HG02610 (cell line): ENCODE measurements around the gene GPR85.
A peak's percentile ranks its signal among the peaks of the same experiment; 100 is the strongest.
"Not testable (repeated sequence)": the region's sequence is repeated elsewhere in the genome, so short reads cannot be mapped to it uniquely, and the experiment has no call there.

Experiments used
- ATAC-seq: cut with Tn5 transposase; IDR thresholded peaks from one replicate; pipeline ENCODE4 v1.9.1; 2021; ENCODE audit warnings: mild to moderate bottlenecking, moderate library complexity; ENCODE audit not compliant: unreplicated experiment

The GPR85 gene

DNA sequence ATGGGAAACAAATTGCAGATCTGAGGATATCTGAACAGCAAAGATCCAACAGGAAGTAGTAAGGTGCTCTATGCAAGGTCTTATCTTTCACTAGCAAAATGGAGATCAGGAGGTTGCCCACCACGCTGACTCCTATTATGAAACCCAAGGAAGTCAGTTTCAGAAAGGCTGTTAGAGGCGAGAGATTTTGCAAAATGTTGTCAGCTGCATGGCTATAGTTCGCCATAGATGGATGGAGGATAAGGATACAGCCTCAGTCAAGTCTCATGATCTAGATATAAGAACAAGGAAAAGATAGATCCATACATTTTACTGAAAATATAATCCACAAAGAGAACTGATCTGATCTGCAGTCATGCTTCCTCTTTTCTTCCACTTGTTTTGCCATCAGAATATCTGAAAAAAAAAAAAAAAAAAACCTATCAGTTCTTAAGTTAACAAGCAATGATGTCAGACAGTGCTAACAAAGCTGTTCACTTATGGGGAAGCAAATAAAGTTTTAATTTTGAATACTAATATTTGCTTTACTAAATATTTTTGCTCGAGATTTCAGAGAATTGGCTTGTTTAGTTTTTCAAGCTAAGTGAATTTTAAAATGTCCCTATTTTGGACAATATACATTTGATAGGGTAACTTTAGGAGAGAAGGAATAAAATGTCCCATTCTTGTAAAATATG is 2.0 kb downstream of the GPR85 start:
- no peak for ATAC-seq

DNA sequence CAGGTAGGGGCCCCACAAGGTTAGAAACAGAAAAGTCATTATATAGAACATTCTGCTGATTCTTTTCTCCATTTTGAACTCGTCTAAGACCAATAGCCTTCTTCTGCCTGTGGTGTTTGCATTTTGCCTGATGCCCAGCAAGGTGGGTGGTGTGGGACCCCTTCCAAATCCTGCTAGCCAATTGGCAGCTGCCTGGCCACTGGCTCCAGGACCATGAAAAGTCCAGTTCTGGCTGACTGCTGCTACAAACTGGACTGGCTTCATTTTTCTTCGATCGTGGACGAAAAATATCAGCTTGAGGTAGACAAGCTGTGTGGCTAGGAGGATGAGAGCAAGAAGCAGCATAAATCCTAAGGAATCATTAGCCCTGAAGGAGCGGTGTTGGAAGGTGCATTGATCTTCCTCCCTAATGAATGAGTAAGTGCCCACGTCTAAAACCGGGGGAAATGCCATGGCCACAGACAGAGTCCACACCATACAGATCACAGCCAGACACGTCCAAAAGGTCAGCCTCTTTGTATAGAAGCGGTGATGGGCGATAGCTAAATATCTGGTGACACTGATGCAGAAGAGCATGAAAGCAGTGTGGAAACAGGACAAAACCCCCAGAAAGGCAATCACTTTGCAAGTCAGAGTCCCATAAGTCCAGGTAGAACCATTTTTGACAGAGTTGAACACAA is 2.7 kb downstream of the GPR85 start:
- ATAC-seq: no peak

DNA sequence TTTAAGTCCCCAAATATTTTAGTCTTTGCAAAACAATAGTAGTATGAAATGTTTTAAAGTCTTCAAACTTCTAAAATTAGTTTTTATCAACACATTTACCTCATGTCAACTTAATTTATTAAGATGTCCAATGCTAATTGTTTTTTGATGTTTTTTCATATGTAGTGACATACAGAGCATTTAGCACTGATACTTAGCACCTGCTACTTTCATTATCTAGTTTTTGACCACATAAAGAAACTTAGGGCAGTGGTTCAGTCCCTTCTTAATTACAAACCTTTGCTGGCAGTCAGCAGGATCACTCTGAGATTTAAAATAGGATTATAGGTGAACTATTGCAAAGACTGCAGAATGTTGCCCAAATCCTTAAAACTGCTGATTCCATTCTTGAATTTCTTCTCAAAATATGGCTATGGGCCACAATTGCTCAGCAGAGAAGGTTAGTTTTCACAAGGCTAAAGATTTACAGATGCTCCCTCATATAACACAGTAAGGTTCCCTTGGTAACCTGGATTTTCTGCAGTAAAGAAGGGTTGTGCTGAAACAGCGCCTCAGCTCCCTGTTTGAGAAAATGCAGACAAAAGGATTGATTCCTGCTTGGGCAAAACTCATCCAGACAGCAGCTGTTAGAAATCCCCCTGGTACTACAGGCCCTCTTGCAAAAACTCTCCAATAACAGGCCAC is 3.4 kb downstream of the GPR85 start:
- ATAC-seq: no peak

DNA sequence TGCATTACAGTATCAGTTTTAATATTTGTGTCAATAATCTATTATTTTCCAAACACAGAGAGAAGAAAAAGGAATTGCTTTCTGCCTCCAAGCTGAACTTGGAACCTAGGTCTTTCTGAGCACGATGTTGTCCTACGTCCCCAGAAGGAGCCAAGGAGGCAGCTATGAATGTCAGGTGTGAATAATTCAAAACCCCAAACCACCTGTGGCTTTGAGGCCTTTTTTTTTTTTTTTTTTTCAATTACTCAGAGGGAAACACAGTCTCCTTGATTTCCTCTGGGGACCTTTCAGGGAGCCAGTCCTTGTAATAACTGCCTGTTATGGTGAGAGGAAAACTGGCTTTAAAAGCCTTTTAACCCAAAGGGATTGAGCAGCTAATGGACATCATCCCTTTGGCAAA is 8.3 kb downstream of the GPR85 start:
- ATAC-seq: no peak

DNA sequence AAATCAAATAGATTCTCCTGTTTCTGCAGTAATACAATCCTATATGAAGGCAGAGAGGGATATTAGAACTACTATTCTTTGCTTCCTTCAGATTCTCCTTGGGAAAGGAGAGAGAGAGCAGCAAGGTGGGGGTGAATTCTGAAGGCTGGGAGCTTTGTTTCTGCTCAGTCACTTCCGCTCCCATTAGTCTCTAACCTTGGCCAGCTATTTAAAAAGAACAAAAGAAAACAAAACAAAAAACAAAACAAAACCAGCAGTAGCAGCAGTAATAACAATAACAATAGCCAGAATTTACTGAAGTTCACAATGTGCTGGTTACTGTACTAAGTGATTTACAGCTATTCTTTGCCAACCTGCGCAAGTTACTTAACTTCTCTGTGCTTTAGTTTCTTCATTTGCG is 9.9 kb downstream of the GPR85 start:
- ATAC-seq: no peak

DNA sequence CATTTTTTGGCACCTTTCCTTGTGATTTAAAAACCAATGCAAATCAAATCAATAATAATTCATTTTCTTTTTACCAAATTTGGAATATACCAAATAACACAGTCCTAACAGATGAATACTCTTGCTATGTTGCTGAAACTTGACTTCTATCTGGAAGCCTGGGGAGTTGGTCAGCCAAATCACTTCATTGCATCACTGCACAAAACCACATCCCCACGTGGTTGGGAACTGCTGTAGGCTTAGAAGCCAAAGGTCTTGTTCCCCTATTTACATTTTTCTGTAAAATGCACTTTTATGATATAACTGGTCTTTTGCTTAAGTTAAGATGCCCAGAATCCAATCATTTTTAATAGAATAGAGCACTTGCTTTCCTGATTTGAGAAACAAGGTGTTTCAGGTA is 15.2 kb downstream of the GPR85 start:
- peak; percentile 64 for ATAC-seq

DNA sequence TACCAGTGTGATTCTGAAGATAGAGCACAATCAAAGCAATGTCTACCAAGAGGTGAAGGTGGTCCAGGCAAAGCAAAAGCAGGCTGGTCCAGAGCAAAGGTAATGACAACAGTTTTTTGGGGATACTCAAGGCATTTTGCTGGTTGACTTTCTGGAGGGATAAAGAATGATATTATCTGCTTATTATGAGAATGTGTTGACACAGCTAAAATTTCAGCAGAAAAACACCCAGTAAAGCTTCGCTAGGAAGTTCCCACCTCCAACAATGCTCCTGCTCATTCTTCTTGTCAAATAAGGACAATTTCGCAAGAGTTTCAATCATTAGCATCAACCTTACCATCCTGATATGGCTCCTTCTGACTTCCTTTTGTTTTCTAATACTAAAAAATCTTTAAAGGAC is 24.1 kb downstream of the GPR85 start:
- ATAC-seq: no peak

DNA sequence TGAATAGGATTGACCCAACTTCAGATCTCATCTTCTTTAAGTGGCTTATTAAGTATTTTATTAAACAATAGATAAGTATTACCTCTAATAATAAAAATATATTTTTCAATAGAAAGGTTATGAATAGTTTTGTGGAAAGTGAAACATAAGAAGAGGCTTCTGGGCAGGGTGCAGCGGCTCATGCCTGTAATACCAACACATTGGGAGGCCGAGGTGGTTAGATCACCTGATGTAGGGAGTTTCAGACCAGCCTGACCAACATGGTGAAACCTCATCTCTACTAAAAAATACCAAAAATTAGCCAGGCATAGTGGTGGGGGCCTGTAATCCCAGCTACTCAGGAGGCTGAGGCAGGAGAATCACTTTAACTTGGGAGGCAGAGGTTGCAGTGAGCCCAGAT is 26.5 kb downstream of the GPR85 start:
- peak; percentile 67 for ATAC-seq

DNA sequence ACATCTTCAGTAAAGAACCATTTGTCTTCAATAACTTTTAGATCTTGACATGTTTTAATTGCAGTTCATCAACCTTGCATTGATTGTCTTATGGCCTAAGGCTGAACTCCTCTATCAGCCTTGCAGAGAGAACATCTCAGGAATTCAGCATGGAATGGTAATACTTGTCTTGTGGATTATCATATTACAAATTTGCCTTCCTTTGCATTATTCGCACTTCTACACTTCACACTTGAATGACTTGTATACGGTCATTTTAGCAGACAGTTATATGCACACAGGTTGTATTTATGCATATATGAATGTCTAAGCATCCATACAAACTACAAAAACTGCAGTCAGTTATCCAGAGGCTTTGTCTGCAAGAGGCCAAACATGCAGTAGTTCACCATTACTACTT is 31.7 kb downstream of the GPR85 start:
- no peak for ATAC-seq

DNA sequence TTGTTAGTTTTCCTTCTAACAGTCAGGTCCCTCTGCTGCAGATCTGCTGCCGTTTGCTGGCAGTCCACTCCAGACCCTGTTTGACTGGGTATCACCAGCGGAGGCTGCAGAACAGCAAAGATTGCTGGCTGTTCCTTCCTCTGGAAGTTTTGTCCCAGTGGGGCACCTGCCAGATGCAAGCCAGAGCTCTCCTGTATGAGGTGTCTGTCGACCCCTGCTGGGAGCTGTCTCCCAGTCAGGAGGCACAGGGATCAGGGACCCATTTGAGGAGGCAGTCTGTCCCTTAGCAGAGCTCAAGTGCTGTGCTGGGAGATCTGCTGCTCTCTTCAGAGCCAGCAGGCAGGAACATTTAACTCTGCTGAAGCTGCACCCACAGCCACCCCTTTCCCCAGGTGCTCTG is 32.4 kb downstream of the GPR85 start:
- ATAC-seq: not testable (repeated sequence)

DNA sequence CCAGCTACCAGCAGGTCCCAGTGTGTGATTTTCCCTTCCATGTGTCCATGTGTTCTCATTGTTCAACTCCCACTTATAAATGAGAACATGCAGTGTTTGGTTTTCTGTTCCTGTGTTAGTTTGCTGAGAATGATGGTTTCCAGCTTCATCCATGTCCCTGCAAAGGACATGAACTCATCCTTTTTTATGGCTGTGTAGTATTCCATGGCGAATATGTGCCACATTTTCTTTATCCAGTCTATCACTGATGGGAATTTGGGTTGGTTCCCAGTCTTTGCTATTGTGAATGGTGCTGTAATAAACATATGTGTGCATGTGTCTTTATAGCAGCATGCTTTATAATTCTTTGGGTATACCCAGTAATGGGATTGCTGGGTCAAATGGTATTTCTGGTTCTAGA is 37.4 kb downstream of the GPR85 start:
- not testable (repeated sequence) for ATAC-seq

DNA sequence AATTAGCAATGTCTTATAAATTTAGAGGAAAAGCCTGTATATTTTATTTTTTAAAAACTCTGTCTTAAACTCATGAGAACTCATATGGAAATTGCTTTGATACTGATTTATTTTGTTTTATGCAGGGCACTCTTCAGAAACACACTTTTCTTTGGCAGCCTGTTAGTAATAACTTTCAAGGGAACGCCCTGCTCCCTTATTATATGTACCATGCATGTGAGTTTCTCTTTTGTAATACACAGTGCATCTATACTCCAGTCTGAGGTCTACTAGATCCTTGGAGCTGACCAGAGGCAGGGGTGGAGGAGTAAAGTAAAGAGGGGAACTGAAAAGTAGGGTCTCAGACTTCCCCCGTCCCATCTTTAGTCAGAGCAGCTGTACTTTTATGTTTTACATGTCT is 40.2 kb downstream of the GPR85 start:
- no peak for ATAC-seq

DNA sequence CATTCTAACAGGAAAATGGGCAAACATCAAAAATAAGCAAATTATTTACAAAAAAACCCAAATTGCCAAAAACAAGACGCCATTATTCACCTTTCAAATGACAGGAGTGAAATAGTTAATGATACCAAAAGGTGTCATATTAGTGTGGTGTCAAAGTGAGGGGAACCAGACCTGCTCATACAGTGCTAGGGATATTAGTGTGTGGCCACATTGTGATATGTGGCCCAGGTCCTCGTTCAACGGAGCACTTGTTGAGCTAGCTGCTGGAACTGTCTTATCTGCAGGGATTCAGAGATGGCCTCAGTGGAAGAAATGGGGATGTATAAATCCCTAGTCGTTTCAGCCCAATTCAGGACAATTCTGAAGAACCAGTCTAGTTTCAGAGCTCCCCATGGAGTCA is 41.2 kb downstream of the GPR85 start:
- no peak for ATAC-seq

DNA sequence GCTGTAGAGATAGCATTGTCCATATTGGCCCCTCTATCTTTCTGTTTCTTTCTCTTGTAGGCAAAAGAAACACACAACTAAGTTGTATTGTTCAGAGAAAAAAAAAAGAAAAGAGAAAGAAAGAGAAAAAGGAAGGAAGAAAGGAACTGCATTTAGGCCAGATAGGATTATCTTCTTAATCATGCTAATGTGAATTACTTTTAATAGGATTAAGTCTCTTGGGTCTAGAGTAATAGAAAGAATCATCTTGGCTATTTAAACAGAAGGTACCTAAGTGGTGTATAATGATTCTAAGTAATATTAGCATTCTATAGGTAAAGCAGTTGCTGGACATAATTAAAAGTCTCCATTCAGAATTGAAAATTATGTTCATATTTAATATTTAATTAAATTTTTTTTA is 42.2 kb downstream of the GPR85 start:
- no peak for ATAC-seq

DNA sequence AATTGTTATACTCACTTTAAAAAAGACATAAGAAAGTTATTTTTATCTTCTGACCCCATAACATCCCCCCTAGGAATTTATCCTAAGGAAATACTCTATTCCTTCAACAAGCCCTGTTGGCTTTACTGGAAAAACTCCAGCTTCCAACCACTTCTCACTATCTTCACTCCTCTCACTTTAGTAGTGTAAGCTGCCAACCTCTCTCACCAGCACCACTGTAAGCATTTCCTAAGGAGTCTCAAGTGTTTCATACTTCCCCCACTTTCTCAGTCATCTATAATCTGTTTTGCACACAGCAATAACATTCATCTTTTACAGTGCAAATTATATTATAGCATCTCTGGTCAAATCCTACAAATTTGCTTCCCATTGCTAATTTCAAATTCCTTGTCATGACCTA is 45.8 kb downstream of the GPR85 start:
- ATAC-seq: no peak

DNA sequence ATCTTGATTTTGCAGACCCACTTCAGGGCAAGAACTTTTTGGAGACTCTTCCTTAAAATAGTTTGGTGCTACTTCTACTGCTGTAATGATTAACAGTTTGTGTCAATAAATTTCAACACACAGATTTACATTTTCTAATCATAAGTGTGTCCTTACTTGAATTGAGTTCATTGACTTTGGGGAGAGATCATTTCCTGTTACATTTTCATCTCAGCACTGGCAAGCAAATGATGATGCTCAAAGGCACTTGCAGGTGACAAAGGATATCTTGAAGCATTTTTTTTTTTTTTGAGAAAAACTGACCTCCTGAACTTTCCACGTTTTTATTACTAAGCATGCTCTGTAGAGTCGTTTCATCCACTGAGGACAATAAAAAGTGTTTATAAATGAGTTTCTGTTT is 52.7 kb downstream of the GPR85 start:
- ATAC-seq: no peak
